Right ventricle myocardium superior (tissue), 1 donor: ENCODE measurements around the gene NME1. TPM values are rescaled to one million over a fixed set of nuclear protein-coding genes. Genes with fewer than 3 reads are reported as not detected.
A peak's percentile ranks its signal among the peaks of the same experiment; 100 is the strongest.
"Not testable (repeated sequence)": the region's sequence is repeated elsewhere in the genome, so short reads cannot be mapped to it uniquely, and the experiment has no call there.

Experiments used
- ATAC-seq: fragments of 200-7000 bp; cut with Tn5 transposase; one replicate; pipeline ENCODE4 v1.9.1; 2020; ENCODE audit warnings: mild to moderate bottlenecking; ENCODE audit not compliant: poor library complexity
- DNase-seq: peaks from one replicate; pipeline ENCODE4 v3.0.0-alpha.2; 2020
- intact Hi-C: fragments of 100-400 bp; cut with DNase I; formaldehyde crosslinking; loops from one replicate; pipeline ENCODE4 v1.11.2; 2022
- long read RNA-seq: library from polyadenylated mRNA; unstranded; transcript quantifications from one replicate; pipeline ENCODE4 v2.0.0, GENCODE V29; 2021
- total RNA-seq: library from RNA; stranded (reverse); fragmentation: NEBNext Ultra II Directional; extraction: Animal tissue kit (Norgen Biotek cat#: 25700); gene quantifications from one replicate; pipeline ENCODE4 v1.2.1, GENCODE V29; 2021
- donor health status: DM: no; HTN: yes; CAD: no; lungs with severe emphysema.

Gene NME1
- 21.1 TPM for total RNA-seq
- long read RNA-seq, transcript NME1-203 (5 exons, 940 nt), result major isoform, 12 of 12 reads
- long read RNA-seq, partial matches to known transcripts, result 0 of 12 reads
- long read RNA-seq, other reads (novel, unspliced or antisense), result 0 of 12 reads

GRCh38 chr17:51153210-51154072 is at the start of gene NME1:
Gene NME1, plus strand, starts transcription at chr17:51153559. Its CDS starts 2,096 bp downstream, at chr17:51155655.
- DNase-seq, result peak; percentile 96
- intact Hi-C loops, result loop anchor here (2.0 kb wide), 1 partner anchor 153 kb away; no protein-coding TSS in a partner anchor
- ATAC-seq, result peak; percentile 97

DNA sequence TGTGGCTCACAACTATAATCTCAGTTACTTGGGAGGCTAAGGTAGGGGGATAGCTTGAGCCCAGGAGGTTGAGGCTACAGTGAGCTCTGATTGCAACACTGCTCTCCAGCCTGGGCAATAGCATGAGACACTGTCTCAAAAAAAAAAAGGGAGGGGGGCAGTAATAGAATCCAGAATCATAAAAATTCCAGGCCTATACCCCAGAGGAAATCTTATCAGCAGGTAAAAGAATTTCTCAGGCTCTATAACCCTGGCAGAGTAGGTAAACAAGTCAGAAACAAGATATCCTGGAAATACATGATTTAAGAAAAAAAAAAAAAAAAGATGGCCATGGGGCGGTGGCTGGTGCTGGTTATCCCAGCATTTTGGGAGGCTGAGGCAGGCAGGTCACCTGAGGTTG is 45.6 kb upstream of the NME1 start:
- intact Hi-C loops, result no loop called here
- DNase-seq, result no peak
- no peak for ATAC-seq

GRCh38 chr17:51112303-51113222 is 40.8 kb upstream of the NME1 start:
- peak; percentile 75 for DNase-seq
- intact Hi-C loops, result not testable (repeated sequence)
- peak; percentile 90 for ATAC-seq

DNA sequence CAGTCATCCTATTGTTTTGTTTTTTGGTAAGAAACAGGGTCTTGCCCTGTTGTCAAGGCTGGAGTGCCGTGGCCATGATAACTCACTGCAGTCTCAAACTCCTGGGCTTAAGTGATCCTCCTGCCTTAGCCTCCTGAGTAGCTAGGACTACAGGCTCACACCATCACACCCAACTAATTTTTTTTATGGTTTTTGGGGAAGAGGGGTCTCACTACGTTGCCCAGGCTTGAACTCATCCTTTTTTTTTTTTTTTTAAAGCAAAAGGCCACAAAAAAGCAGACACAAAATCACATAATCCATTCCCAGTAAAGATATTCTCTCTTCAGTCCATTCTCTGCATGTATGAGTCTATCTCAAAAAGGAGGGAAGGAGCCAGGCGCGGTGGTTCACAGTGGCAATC is 38.2 kb upstream of the NME1 start:
- ATAC-seq (no peak), DNase-seq (no peak)
- intact Hi-C loops, result no loop called here

DNA sequence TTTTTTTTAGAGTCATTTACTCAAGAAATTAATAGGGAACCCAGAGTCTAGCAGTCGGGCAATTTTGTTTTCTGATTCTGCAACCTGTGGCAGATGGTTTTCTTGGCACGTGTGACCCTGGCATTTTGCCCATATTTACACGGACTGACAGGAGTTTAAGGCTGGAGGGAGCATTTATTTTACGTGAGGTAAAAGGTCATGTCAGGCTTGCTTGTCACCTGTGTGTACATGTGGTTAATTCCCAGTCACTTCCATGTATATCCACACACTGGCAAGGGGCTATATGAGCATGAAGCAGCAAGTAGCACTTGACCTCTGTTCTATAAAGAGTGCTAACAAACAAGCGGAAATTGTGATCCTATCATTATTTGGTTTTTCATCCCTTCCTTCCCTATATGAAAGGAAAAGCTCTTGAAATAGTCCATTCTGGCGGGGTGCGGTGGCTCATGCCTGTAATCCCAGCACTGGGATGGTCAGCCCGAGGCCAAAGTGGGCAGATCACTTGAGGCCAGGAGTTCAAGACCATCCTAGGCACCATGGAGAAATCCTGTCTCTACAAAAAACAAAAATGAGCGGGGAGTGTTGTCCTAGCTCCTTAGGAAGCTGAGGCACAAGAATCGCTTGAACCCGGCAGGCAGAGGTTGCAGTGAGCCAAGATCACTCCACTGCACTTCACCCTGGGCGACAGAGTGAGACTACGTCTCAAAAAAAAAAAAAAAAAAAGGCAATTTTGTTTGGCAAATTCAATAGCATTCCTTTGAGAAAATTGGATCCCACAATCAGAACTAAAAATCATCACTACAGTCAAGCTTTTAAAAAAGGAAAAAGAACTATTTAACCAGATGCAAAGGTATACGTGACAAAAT is 34.8 kb upstream of the NME1 start:
- DNase-seq (no peak), ATAC-seq (no peak)
- intact Hi-C loops, result no loop called here

GRCh38 chr17:51119415-51120356 is 33.7 kb upstream of the NME1 start:
- ATAC-seq (peak; percentile 24), DNase-seq (peak; percentile 57)
- intact Hi-C loops, result no loop called here

DNA sequence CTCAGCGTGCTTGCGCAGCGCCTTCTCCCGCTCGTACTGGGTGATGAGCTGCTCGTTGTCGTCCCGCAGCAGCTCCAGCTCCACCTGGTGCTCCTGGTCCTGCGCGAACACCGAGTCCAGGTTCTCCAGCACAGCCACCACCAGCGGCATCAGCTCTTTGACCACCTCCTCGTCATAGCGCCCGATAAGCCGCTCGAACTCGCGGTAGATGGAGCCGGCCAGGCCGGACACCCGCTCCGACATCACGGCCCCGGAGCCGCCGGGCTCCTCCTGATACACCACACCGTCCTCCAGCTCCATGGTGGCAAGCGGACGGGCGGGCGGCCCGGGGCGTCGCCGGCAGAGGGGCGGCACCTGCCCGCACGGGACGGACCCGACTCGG is 33.0 kb upstream of the NME1 start:
- intact Hi-C loops, result no loop called here
- DNase-seq, result no peak
- peak; percentile 13 for ATAC-seq

DNA sequence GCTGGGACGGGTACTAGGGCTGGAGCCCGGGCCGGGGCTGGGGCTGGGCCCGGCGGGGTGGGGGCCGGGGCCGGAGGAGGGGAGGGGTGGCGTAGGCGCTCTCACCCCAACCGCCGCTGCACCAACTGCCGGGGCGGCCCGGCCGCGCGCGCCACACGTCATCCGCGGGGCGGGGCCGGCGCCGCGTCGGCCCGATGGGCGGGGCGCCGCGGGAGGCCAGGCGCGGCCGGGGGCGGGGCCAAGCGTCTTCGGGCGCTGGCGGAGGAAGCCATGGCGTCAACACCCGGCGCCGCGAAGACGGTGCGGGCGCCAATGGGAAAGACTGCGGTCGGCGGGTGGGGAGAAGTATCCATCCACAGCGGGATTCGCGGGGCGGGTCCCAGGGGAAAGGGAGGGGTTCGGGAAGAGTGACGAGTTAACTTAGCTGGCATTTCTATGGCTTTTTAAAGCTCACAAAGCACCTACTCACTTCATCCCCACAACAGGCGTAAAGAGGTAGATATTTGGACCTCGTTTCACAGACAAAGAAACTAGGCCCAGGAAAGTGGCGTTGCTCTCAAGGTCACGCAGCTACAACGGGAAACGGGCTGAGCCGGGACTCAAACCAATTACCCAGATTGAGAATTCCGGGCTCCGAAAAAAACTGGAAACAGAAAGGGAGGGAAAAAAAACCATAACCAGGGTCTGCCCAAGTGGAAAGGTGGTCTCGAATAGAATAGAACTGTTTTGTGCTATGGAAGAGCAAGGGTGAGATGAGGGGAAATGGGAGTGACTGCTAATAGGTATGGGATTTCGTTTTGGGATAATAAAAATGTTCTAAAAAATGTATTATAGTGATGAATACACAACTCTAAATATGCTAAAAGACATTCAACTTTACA is 32.4 kb upstream of the NME1 start, which contains the start of gene SPAG9:
Gene SPAG9 (minus strand): TSS at position 130 of the 881 bp plus-strand sequence. CDS start 212 bp downstream, outside the sequence.
- ATAC-seq (peak; percentile 89), DNase-seq (peak; percentile 98)
- intact Hi-C loops, result no loop called here

DNA sequence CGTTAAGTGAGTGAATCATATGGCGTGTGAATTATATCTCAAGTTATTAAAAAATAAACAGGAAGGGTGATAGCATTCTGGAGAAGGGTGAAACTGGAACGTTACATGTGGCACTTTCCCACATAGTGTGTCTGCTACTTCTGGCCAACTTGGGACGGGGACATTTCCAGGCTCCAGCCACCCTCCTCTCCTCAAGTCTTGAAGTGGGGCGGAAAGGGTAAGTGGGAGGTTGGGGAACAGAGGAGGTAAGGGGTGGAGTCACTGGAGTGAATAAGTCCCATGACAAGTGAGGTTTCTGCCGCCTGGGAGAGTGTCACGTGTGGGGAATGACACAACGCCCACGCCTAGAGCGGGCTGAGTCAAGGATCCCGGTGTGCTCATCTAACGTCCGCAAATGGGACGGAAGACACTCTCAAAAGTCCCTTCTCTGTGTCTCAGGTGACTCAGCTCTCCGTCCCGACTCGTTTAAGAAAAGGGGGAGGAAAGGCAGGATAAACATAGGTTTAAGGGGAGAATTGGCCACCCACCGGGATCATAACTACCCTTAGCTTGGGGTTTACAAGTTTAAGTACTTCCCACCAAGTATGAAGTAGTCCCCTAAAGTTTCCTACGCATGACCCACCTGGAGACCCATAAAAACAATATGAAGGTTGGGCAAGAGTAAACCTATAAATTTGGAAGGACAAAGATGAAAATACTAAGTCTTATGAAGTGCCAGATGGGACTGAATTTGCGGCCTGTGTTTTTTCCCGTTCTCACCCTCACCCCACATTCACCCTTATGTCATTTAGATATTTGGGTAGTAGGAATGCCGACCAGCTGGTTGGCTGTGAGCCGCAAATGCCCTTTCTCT is 31.5 kb upstream of the NME1 start:
- intact Hi-C loops, result no loop called here
- peak; percentile 90 for DNase-seq
- ATAC-seq, result peak; percentile 86

DNA sequence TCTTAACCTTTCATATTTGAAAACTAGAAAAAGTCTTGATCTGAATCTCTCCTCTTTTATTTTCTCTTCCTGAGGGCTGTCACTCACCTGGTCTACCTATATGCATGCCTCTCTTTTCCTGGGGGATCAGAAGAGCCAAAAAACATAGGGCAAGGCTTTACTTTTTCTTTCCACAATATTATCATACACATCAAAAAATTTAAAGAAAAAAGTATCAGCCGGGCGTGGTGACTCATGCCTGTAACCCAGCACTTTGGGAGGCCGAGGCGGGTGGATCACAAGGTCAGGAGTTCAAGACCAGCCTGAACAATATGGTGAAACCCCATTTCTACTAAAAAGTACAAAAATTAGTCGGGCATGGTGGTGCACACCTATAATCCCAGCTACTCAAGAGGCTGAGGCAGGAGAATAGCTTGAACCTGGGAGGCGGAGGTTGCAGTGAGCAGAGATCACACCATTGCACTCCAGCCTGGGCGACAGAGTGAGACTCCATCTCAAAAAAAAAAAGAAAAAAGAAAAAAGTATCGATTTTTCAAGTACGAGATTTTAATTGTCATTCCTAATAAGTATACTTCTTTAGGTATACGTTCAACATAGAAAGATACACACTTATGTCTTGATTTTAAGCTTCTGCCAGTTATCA is 30.8 kb upstream of the NME1 start:
- DNase-seq, ATAC-seq: not testable (repeated sequence)

GRCh38 chr17:51124640-51125503 is 28.5 kb upstream of the NME1 start:
- no peak for ATAC-seq
- DNase-seq, result no peak
- intact Hi-C loops, result no loop called here

More for the DNA sequence above, 30.8 kb upstream of the NME1 start:
- intact Hi-C loops, result not testable (repeated sequence)

DNA sequence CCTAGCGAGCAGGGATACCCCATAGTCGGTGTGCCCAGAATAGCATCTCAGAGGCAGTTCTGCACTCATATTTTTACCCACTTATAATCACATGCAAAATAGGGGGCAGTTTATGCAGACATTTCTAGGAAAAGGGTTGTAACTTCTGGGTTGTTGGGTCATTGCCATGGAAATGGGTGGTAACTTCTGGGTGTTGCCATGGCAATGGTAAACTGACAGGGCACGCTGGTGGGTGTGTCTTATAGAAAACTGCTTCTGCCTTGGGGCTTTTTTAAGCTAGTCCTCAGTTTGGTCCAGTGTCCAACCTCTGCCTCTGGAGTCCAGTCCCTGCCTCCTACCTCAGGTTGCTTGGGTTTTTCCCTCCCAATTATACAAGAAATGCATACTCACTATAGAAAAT is 25.3 kb upstream of the NME1 start:
- intact Hi-C loops, result no loop called here
- ATAC-seq, result no peak

DNA sequence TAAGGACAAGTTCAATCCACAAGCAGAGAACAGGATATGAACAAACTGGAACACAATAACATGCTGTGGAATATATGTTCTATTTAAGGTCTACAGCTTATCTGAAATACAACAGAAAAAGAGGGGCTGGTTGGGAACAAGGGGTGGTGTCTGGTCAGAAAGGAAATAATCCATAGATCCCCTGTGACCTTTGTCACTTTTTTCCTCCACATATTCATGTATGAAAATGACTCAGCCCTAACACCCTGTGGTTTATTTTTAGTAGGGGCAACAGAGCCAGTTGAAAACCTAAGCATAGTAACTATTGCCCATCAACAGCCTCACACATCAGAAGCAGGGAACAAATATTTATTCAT is 20.4 kb upstream of the NME1 start:
- ATAC-seq, result peak; percentile 92
- no peak for DNase-seq
- intact Hi-C loops, result no loop called here

More for the DNA sequence above, 25.3 kb upstream of the NME1 start:
- DNase-seq, result no peak

DNA sequence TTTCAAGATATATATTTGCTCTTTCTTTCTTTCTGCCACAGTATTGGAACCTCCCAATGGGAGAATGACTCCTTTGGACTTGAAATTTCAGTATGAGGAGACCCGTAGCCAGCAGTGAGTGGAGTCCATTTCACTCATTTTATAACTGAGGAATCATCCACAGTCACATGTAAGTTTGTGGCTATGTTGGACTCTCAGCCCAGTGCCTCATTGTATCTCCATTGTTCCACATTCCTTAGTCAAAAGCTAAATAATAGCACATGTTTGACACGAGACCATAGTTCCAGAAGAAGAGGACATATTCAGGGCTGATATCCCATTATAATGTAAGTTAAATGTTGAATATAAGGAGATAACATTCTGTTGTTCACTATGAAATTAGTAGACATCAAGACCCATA is 20.0 kb upstream of the NME1 start:
- ATAC-seq (no peak), DNase-seq (no peak)
- intact Hi-C loops, result no loop called here
